D341Med (cell line): ENCODE measurements around the gene KRTAP4-9.
"Not testable (repeated sequence)": the region's sequence is repeated elsewhere in the genome, so short reads cannot be mapped to it uniquely, and the experiment has no call there.

ENCODE experiments used
- DNase-seq: peaks from one replicate; pipeline ENCODE4 v3.0.0; 2012; ENCODE audit warnings: low spot score

The KRTAP4-9 gene

GRCh38 chr17:41098042-41098441 lies 7.1 kb upstream of the KRTAP4-9 start, which contains the start of gene KRTAP4-8:
Gene KRTAP4-8 (minus strand): TSS chr17:41098142. CDS start chr17:41098084, 58 bp downstream.
- no peak for DNase-seq

GRCh38 chr17:41098481-41098880 lies 6.7 kb upstream of the KRTAP4-9 start:
- no peak for DNase-seq

- DNase-seq = not testable (repeated sequence)
These were observed 5.3 kb upstream of the KRTAP4-9 start for GRCh38 chr17:41099682-41100480.

- DNase-seq = no peak
These were observed 3.5 kb upstream of the KRTAP4-9 start, which contains the start of gene KRTAP4-16 for GRCh38 chr17:41101586-41102259. Gene KRTAP4-16 (minus strand): TSS chr17:41102209. CDS start chr17:41102209, 0 bp downstream.

GRCh38 chr17:41103896-41104295 lies 1.3 kb upstream of the KRTAP4-9 start:
- no peak for DNase-seq

GRCh38 chr17:41104386-41105038 lies 677 bp upstream of the KRTAP4-9 start:
- not testable (repeated sequence) for DNase-seq

GRCh38 chr17:41107941-41108450 lies 2.8 kb downstream of the KRTAP4-9 start:
- no peak for DNase-seq

- not testable (repeated sequence) for DNase-seq
These were observed 3.7 kb downstream of the KRTAP4-9 start for GRCh38 chr17:41108728-41109386.

- DNase-seq = no peak
These were observed 6.1 kb downstream of the KRTAP4-9 start for GRCh38 chr17:41111151-41111885.

GRCh38 chr17:41116297-41116696 lies 11.1 kb downstream of the KRTAP4-9 start:
- no peak for DNase-seq

GRCh38 chr17:41117846-41118386 lies 12.7 kb downstream of the KRTAP4-9 start, which contains the start of gene KRTAP4-11:
Gene KRTAP4-11 (minus strand): TSS chr17:41118373. CDS start chr17:41118315, 58 bp downstream.
- not testable (repeated sequence) for DNase-seq

- no peak for DNase-seq
These were observed 13.5 kb downstream of the KRTAP4-9 start for GRCh38 chr17:41118721-41119120.

GRCh38 chr17:41119696-41120690 lies 14.8 kb downstream of the KRTAP4-9 start:
- not testable (repeated sequence) for DNase-seq

- DNase-seq = no peak
These were observed 16.6 kb downstream of the KRTAP4-9 start for GRCh38 chr17:41121742-41122141.

GRCh38 chr17:41123292-41123990 lies 18.3 kb downstream of the KRTAP4-9 start:
- DNase-seq = not testable (repeated sequence)

GRCh38 chr17:41123991-41124371 lies 18.8 kb downstream of the KRTAP4-9 start, which contains the start of gene KRTAP4-12:
Gene KRTAP4-12 (minus strand): TSS chr17:41124182. CDS start chr17:41124122, 60 bp downstream.
- not testable (repeated sequence) for DNase-seq

- DNase-seq = no peak
These were observed 19.9 kb downstream of the KRTAP4-9 start for GRCh38 chr17:41125064-41125463.

- no peak for DNase-seq
These were observed 21.2 kb downstream of the KRTAP4-9 start for GRCh38 chr17:41126412-41126811.

- DNase-seq = no peak
These were observed 22.2 kb downstream of the KRTAP4-9 start for GRCh38 chr17:41127371-41127770.
